HG03066 (cell line): ENCODE measurements around the gene ALDH3B2.
"Not testable (repeated sequence)": the region's sequence is repeated elsewhere in the genome, so short reads cannot be mapped to it uniquely, and the experiment has no call there.

ENCODE experiments used
- ATAC-seq: cut with Tn5 transposase; IDR thresholded peaks from one replicate; pipeline ENCODE4 v1.9.1; 2021; ENCODE audit warnings: low read depth; ENCODE audit not compliant: unreplicated experiment

Gene ALDH3B2

DNA sequence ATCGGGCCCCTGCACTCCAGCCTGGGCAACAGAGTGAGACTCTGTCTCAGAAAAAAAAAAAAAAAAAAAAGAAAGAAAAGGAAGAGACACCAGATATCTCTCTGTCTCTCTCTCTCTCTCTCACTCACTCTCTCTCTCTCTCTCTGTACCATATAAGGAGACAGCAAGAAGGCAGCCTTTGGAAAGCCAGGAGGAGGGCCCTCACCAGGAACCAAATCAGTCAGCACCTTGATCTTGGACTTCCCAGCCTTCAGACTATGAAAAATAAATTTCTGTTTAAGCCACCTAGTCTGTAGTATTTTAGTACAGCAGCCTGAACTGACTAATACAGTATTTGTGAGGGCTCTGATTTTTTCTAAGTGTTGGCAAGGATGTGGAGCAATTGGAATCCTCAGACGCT is 13.6 kb upstream of the ALDH3B2 start:
- ATAC-seq: no peak

DNA sequence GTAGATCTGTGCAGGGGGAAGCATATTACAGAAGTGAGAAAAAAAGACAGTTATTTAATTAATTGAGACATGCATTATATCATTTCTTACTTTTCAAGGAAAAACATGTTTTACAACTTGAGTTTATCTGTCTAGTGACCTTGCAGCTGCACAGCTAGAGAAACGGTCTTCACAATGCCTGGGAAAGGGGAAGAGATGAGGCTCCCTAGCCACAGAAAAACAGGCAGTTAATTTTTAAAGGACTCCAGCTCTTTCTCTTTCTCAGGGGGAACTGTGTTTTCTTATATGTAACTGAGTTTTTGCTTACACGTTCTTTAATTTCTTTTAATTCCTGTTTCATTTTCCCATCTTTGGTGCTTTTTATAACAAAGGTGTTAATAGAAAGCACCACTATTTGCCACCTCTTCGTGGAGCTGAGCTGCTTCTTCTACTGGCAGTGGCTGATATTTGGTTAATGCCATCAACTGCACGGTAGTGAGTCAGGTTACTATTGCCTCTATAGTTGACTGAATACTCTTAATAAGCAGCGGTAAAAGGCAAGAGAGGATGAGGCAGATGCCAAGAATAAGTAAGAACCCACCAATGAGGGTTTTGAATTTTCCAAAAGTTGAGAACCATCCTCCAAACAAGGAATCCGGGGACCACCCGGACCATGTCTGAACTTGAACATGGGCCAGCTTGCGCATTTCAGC is 11.4 kb upstream of the ALDH3B2 start:
- ATAC-seq: not testable (repeated sequence)

DNA sequence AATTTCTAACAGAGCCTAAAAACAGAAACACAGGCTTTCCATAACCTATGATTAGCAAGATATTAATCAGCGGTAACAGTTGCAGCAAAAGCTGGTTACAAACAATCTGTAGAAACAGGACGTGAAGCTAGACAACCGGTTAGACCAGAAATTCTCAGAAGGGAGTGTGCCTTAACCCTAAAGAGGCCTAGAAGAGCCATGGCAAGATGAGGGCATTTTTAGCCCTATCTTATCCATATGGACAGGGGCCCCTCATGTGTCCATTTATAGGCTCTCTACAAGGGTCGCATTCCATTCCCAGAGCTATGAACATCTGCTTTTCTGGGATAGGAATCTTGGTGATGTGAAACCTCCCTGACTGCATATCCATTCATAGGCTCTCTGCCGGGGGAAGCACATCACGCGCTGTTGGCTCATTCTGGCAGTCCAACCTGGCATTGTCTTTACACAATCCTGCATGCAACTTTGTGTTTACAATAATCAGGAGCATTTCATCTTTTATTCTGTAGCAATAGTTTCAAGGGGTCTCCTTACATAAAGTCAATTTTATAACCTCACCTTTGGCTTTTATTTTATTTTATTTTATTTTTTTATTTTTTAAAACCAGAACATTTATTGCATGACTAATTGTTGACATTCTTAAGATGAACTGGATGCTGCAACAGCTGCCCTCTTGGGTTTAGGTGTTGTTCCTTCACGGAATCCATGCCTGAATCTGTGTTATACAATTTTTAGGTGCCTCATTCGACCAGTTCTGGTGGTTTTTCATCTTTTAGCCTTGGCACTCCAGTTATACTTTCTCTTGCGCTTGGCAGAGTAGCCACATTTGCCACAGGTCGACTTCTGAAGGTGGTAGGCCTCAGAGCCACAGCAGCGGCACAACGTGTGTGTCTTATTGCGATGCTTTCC is 8.0 kb upstream of the ALDH3B2 start:
- ATAC-seq: not testable (repeated sequence)

DNA sequence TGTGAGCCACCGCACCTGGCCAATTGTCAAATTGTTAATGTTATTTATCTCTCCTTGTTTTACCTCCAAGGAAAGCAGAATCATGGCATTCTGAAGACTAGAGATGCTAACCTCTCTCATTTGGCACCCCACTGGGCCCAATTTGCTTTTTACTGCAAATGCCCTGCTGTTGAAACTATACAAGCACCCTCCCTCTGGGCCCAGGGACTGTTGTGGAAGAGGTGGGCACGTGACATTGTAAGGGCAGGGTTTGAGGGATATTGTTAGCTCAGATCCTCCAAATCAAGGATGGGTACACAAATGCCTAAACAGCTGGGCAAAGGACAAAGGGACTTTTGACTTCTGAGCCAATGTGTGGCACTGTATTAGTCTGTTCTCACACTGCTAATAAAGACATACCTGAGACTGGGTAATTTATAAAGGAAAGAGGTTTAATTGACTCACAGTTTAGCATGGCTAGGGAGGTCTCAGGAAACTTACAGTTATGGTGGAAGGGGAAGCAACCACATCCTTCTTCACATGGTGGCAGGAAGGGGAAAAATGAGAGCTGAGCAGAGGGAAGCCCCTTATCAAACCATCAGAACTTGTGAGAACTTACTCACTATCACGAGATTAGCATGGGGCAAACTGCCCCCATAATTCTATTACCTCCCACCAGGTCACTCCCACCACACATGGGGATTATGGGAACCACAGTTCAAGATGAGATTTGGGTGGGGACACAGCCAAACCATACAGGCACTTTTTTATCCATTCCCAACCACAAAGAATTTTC is 6.5 kb upstream of the ALDH3B2 start:
- ATAC-seq: no peak

DNA sequence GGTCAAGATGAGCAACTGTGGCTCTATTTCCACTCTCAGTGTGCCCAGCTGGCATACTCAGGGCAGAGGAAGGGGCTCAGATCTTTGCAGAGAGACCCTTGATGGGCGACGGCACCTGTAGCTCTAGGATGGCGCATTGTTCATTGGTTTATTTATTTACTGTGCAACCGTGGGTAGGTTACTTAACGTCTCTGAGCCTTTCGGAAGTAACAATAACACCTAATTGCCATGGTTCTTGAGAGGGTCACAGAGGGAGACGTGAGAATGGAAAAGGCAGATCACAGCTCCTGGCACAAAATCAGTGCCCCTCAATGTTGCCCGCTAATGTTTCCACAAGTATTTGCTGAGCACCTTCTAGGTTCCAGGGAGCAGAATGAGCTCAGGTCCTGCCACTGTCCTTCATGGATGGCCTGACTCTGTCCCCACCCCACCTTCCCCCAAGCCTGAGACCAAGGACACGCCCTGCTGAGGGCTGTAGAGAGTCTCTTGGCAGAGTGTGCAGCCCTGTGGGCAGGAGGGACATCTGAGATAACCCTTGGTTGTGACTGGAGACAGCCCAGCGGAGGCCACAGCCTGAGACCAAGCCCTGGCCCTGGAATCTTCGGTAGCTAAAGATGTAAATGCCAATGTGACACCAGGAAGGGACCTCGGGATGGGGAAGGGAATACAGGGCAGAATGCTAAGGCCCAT is 780 bp upstream of the ALDH3B2 start:
- no peak for ATAC-seq

DNA sequence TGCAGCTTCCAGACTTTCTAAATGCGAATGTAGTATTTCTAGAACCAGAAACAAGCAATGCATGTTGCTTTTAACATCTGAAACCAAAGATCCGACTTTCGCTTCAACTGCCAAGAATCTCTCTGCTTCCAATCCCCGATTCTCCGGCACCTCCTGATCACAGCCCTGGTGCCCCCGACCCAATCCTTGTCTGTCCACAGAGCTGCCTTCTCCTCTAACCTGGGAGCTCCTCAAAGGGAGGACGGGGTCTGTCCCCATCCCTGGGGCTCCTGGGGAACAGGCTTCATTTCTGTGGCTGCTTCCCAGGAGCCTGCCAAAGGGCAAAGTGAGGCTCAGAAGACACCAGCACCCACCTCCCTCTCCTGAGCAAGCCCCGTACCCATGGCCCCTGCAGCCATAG is 521 bp downstream of the ALDH3B2 start:
- ATAC-seq: no peak

DNA sequence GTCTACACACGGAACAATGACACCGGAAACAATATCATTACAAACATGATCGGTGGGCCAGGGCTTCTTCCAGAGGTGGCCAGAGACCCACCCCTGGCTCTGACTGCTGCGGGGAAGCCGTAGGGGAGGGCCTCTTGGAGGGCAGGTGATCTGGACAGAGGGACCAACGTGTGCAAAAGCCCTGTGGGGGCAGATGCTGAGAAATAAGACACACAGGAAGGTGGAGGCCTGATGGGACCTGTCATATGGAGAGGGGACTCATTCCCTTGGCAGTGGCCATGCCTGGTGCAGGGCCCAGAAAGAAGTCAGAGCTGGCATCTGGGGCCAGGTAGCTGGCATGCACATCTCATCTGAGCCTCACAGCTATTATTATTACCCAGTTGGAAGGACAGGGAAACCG is 1.1 kb downstream of the ALDH3B2 start:
- no peak for ATAC-seq

DNA sequence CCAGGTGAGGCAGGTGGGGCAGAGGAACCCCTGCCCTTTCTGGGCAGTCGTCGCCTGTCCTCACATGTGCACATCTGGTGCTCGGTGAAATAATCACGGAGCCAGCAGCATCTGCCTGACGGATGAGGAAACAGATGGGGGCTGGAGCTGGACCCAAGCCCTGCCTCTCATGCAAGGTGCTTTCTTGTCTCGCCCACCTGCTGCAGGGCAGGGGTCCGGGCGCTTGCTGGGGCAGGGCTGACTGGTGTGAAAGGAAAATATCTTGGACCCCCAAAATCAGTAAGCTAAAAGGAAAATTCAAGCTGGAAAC is 3.3 kb downstream of the ALDH3B2 start:
- no peak for ATAC-seq

DNA sequence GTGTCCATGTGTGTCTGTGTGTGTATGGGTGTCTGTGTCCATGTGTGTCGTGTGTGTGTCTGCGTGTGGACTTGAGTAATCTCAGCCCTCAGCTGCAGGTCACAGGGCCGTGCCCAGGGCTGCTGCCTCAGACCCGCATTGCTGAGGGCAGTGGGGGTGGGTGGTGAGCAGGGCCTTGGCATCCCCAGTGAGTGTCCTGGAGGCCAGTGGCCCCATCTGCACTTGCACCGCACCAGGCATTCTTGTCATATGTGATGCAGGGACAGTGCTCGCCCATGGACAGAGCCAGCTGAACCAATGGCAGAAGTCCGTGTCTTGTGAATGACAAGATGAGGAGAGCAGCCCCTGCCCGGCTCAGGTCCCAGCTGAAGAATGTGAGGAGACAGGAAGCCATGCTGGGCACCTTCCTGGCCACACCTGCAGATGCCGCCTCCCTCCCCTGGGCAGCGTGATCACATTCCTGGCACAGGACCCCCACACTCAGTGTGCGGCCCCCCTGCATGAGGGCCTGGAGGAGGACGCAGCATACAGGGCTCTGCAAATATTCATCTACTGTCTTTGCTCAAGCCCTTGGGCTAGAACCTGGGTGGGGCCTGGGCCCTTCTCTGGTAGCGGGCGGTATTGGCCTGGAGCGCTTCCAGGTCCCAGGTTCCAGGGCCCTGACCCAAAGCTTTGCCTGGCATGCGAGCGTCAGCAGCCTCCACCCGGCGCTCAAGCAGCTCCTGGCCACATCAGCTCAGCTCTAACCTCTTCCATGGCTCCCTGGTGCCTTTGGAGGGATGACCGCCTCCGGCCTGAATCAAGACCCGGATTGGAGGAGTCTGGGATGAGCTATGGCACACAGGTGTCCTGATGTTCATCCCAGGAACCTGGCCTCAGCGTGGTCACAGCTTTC is 3.9 kb downstream of the ALDH3B2 start:
- ATAC-seq: no peak

DNA sequence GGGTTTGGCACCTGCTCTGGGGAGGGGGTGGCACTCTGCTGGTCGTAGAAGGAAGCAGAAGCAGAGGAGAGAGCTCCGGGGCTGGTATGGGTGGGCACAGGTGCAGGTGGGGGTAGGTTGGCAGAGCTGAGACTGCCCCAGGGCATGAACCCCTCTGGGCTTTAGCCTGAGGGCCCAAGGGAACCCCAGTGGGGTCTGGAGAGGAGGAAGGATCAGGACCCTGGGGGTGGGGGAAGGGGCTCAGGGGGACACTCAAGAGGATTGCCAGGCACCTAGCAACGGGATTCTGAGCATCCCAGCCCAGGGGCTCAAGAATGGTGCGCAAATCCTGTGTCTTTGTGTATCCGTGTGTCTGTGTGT is 6.3 kb downstream of the ALDH3B2 start:
- ATAC-seq: no peak

DNA sequence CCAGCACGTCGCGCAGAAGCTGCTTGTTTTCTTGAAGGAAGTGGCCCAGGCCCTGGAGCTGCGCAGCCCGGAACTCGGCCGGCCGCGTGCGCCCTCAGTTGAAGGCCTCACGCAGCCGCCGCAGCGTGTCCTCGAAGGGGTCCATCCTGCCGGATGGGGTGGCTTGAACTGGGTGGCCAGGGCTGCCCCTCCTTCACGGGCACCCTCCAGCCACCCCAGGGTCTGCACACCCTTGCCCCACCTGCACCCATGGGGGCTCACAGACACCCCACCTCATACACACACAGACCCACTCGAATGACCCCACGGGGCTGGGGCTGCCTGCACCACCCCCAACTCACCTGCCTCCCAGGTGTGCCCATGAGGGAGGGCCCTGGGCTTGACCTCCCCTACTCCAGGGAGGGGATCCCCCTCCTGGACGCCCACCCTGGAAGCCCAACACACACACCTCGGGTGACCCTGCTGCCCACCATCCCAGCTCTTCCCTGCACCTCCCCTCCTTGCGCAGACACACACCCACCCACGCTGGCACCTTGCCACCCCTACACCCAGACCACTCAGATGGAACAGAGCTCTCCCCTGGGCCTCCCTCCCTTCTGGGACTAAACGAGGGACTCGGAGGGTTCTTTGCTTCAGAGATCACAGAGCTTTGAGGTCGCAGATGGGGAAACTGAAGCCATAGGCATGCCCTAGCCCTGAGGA is 6.8 kb downstream of the ALDH3B2 start:
- no peak for ATAC-seq

DNA sequence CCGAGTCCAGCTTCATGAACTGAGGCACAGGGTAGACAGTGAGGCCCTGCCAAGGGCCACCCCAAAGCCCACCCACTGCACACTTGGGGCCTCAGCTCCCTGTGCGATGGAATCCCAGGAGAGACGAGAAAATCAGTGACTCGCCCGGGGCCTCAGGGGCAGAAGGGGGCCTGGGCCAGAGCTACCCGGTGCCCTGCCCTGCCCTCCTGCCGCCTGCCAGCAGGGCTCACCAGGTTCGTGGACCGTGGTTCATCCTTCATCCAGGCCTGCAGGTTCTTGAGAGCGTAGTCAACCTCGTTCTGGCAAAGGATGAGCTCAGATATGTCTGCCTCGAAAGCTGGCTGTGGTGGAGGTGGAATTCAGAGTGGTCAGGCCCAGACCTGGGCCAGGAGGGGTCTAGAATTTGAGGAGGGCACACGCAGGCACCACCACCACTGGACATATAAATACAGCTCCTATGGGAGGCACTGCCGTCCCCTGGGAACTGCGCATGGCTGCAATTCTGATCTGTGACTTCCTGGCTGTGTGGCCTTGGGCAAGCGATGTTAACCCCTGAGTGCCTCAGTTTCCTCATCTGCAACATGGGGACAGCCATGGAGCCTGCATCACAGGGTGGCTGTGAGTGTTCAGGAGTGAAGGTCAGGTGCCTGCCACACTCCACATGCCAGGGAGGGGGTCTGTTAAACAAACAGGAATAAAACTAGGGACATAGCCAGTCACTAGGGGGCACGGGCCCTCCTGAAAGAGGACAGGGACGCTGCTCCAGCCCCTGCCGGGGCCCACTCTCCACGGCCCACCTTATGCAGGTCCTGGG is 7.5 kb downstream of the ALDH3B2 start:
- ATAC-seq: no peak

DNA sequence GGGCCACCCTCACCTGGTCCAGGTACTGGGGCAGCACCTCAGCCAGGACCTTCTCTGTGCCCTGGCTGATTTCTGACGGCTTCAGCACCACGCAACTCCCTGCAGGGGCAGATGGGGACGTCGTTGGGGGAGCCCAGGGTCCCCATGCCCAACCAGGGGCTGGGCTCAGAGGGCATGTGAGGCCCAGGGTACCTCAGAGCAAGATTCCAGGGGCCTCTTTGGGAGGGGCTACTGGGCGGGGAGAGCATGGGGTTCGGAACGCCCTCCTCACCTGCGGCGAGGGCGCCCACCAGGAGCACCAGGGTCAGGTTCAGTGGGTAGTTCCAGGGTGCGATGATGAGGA is 8.1 kb downstream of the ALDH3B2 start:
- ATAC-seq: no peak

DNA sequence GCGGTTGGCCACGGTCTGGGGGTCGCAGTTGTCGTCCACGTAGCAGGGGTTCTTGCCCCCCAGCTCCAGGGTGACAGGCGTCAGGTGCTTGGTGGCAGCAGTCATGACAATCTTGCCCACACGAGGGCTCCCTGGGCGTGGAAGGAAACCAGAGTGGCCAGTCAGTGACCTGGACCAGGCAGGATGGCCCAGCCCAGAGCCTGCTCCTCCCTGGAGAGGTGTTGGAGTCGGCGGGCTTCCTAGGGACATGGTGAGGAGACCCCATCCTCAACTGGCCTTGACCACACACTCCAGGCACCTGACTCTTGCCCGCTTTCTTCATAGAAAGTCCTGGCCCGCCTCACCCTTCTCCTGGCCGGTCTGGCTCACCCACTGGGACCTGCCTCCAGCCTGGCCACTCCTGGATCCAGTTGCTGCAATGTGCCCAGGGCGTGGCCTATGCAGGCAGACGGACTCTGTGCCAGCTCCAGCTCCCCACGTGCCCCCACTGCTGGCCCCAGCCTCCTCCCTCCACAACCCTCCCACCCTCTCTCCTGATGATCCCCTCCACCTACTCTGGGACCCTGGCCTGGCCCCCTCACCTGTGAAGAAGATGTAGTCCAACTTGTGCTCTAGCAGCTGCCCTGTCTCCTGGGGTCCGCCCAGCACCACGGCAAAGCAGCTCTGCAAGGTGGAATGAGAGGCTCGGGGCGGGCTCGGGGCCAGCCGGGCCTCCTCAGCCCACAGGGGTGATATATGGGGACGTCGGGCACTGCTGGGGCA is 8.7 kb downstream of the ALDH3B2 start:
- no peak for ATAC-seq

DNA sequence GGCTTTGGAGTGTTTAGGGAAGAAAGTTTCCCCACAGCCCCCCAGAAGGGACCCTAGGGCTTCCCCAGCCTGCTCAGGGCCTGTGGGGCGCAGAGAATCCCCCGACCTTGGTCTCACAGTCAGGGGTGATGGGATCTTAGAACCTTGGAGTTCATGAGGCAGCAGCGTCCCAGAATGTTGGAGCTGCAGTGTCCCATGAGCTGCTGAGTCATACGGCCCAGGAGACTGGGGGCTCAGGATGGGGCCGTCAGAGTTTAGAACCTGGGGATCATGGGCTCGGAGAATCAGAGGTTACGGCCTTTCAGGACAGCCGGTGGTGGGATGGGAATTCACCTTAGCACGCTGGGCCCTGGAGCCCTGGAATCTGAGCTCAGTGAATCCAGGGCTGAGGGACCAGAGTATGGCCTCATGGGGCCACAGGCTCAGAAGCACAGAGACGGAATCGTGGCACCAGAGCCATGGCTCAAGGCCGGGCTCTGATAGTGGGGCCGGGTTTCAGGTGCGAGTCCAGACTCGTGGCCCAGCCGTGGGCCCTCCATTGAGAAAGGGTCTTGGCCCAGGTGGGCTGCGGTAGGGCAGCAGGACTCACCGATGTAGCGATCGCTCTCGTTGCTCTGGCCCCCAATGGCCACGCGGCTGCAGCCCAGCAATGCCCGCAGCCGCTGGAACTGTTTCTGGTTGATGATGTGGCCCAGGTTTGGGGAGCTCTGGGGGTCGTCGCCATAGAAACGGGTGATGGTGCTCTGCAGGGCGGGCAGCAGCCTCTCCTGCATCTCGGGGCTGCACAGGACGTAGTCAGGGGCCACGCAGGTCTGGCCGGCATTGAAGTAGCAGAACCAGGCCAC is 9.5 kb downstream of the ALDH3B2 start:
- ATAC-seq: no peak

DNA sequence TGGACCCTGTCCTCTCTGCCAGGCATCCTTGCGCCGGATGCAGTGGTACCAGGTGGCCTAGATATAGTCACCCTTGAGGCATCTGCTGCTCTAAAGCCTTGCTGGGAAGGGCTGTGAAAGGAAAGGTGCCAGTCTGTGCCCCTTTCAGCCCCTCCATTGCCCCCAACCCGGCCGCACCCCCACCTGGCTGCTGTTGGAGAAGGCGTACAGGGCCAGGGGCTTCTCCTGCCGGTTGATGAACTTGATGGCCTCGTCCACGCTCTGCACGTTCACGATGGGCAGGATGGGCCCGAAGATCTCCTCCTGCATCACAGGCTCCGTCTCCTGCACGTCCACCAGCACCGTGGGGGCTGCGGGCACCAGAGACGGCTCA is 10.2 kb downstream of the ALDH3B2 start:
- no peak for ATAC-seq
